Activated T-cell treated with anti-CD3 and anti-CD28 coated beads, Interleukin-2, amount 50 U/mL, for 4 hours (primary cell): Measurements from ENCODE around the gene KRT20. TPM values are rescaled to one million over a fixed set of nuclear protein-coding genes. Genes with fewer than 3 reads are reported as not detected.

ENCODE experiments used
- ATAC-seq, 2 donors: fragments of 200-7000 bp; cut with Tn5 transposase; one replicate each; pipeline ENCODE4 v1.10.0; 2021
- DNase-seq: peaks from one replicate; pipeline ENCODE4 v3.0.0-alpha.2; 2020
- H3K27me3 Mint-ChIP-seq: one replicate; pipeline ENCODE4 v1.8.0; 2021; ENCODE audit warnings: low read depth, mixed read lengths
- H3K36me3 Mint-ChIP-seq: one replicate; pipeline ENCODE4 v1.8.0; 2022; ENCODE audit warnings: mixed read lengths; ENCODE audit not compliant: insufficient read depth
- H3K4me1 Mint-ChIP-seq: one replicate; pipeline ENCODE4 v1.8.0; 2021; ENCODE audit warnings: low read depth, mixed read lengths
- H3K4me3 Mint-ChIP-seq: one replicate; pipeline ENCODE4 v1.8.0; 2021; ENCODE audit warnings: mild to moderate bottlenecking, moderate library complexity, mixed read lengths
- H3K9me3 Mint-ChIP-seq: one replicate; pipeline ENCODE4 v1.8.0; 2021; ENCODE audit warnings: mixed read lengths
- total RNA-seq, 3 donors: library from RNA; stranded (reverse); gene quantifications; one replicate each; pipeline ENCODE4 v1.2.1, GENCODE V29; 2021

KRT20 gene
- total RNA-seq, 3 donors from 2014 or later: 0.19 to 0.30 (median 0.21) TPM

DNA sequence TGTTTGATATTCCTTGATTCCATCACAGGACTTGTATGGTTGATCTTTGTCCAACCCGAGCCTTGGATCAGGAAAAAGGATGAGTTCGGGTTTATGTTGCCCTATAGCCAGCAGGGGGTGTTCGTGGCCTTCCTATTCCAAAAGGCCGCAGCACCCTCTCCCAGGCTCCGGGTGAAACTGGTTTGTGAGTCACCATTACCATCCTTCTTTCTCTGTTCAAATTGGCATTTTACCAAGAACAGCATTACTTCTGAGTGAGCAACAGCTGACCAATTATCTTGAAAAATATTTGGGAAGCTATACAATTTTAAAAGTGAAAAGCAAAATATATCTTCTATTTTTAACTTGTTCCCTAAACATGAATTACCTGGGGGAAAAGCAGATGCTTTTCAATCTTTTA lies 24.3 kb upstream of the KRT20 start:
- ATAC-seq: peak; percentile 87 to 90
- DNase-seq: peak; percentile 60
- Mint-ChIP-seq H3K4me3 (no peak overlapping the region), H3K9me3 (no peaks in the 10 kb centered on the region), H3K4me1 (no peaks in the 10 kb centered on the region), H3K36me3 (no peaks in the 10 kb centered on the region), H3K27me3 (peaks cover 48% of the 10 kb centered on the region)

DNA sequence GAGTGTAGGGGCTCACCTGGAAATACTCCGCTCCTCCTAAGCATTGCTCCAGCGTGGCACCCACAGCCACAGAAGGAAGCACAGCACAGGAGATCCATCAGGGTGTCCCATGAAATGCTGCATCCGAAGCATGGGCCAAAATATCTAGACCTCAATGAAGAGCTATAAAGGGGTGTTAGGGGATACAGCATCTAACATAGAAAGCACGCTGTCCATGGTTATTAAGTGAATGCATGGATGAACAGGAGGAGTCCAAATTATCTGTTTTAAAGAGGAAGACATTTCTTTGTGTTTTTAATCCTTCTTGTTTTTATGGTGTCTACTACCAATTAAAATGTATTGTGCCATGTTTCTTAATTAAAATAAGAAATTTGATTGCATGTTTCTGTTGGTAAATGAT lies 21.6 kb upstream of the KRT20 start:
- no peaks in the 10 kb centered on the region for H3K9me3 Mint-ChIP-seq
- no peaks in the 10 kb centered on the region for H3K36me3 Mint-ChIP-seq
- H3K27me3 Mint-ChIP-seq: peaks cover 44% of the 10 kb centered on the region
- H3K4me1 Mint-ChIP-seq: no peaks in the 10 kb centered on the region
- no peak for ATAC-seq
- H3K4me3 Mint-ChIP-seq: no peak overlapping the region
- no peak for DNase-seq

DNA sequence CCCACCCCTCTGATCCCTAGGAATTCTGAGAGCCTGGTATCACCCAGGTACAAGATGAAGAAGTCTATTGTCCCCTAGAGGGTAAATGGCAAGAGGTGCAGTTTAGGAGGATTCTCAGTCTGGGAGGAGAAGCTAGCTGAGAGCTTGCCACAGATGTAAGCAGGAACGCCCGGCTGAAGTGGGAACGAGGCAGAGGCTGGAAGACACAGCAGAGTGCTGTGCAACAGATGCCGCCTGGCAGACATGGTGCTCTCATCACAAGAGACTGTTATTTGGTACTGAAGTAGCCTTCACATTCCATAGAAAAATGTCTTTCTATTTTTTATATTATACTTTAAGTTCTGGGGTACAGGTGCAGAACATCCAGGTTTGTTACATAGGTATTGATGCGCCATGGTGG lies 20.3 kb upstream of the KRT20 start:
- Mint-ChIP-seq H3K9me3 (no peaks in the 10 kb centered on the region), H3K27me3 (peaks cover 48% of the 10 kb centered on the region), H3K4me3 (no peak overlapping the region), H3K36me3 (no peaks in the 10 kb centered on the region), H3K4me1 (no peaks in the 10 kb centered on the region)
- no peak for DNase-seq
- ATAC-seq: no peak

DNA sequence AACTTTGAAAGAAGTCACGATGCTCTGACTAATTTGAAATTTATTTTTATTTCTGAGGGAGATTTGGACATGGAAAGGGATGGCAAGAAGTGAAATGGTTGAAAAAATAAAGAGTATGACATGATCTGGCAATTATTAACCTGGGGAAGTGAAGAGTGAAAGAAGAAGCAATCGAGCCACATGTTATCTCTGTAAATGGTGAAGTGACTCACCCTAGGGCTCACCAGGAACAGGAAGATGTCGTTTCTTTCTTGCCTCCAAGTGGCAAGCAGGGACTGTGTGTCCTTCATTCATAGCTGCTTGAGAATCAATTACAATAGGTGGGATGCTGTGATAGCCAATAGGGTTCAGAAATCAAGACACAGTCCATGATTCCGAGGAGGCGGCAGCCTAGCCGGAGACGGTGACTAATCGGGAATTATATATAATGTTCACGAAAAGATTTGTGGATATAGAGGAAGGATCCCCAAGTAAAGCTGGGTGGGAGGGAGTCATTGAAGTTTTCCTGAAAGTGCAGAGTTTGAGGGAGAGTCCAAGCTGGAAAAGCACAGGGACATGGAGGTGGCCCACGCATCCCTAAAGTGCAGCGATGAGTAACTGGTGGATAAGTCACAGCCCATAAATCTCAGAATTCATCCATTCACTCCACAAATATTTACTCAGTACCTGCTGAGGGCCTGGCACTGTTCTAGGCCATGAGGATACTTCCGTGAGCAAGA lies 18.2 kb upstream of the KRT20 start:
- Mint-ChIP-seq H3K4me3 (no peak overlapping the region), H3K4me1 (no peaks in the 10 kb centered on the region), H3K9me3 (no peaks in the 10 kb centered on the region), H3K27me3 (peaks cover 43% of the 10 kb centered on the region), H3K36me3 (no peaks in the 10 kb centered on the region)
- ATAC-seq: peak in 1 of 2 donors; percentile 30
- DNase-seq: no peak

DNA sequence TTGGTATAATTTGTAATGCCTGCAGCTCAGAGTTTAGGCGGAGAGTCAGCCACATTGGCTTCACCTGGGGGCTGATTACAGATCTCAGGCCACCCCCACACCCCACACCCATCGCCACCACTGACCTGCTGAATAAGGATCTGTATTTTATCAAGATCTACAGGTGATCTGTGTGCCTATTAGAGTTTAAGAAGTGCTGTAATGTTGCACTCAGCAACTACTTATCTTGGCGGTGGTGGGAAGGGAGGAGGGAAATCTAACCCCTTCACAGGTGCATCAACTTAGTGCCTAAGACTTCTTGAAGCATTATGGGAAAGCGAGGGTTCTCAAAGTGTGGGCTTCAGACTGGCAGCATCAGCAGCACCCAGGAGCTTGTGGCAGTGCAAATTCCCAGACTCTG lies 17.5 kb upstream of the KRT20 start:
- H3K4me3 Mint-ChIP-seq: no peak overlapping the region
- H3K27me3 Mint-ChIP-seq: peaks cover 36% of the 10 kb centered on the region
- no peak for ATAC-seq
- no peaks in the 10 kb centered on the region for H3K36me3 Mint-ChIP-seq
- H3K9me3 Mint-ChIP-seq: no peaks in the 10 kb centered on the region
- no peak for DNase-seq
- H3K4me1 Mint-ChIP-seq: no peaks in the 10 kb centered on the region

DNA sequence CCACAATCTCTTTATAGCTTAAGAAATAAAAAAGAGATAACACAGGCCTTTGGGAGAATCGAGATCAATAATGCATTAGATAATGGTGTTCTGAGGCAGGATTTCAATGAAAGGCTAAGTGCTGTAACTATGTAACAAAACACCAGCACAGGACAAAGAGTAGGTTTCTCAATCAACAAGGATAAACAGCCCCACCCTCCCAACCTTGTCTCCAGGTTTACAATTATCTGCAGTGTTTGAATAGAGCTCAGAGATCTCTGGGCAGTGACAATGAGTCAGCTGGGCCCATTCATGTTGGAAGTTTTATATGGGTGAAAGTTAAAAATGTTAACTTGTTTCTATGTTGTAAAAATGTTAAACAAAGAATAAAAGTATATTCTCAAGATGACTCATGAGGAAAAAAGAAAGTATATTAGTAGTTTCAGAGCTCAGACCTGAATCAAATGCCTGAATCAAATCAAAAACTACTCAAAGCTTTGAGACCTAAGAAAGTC lies 17.0 kb upstream of the KRT20 start:
- Mint-ChIP-seq H3K27me3 (peaks cover 34% of the 10 kb centered on the region), H3K9me3 (no peaks in the 10 kb centered on the region), H3K36me3 (no peaks in the 10 kb centered on the region), H3K4me3 (no peak overlapping the region), H3K4me1 (no peaks in the 10 kb centered on the region)
- ATAC-seq (no peak), DNase-seq (no peak)

DNA sequence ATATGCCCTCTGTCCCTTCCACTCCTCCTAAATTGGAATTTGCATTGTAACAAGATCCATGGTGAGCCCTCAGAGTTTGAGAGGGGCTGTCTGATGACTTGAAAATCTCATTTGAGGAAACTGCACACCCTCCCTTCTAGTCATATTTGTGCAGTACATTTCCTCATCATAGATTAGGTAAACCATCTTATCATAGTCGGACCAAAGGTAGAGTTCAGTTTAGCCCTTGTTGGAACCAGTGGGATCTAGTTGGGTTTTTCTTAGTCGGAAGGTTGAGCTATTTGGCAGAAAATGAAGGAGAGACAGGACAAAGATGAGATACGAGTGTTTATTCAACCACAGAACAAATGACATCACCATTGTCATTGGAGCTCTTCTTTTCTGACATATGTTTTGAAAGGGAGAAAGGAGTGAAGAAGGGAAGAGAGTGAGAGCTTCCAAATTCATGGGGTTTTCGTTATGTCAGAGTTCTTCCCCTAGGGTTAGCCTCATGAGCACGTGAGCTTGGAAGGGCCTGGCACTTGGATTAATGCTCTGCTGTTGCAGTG lies 15.8 kb upstream of the KRT20 start:
- H3K4me3 Mint-ChIP-seq: no peak overlapping the region
- no peaks in the 10 kb centered on the region for H3K36me3 Mint-ChIP-seq
- H3K9me3 Mint-ChIP-seq: no peaks in the 10 kb centered on the region
- DNase-seq (no peak), ATAC-seq (no peak)
- H3K4me1 Mint-ChIP-seq: no peaks in the 10 kb centered on the region
- peaks cover 23% of the 10 kb centered on the region for H3K27me3 Mint-ChIP-seq

DNA sequence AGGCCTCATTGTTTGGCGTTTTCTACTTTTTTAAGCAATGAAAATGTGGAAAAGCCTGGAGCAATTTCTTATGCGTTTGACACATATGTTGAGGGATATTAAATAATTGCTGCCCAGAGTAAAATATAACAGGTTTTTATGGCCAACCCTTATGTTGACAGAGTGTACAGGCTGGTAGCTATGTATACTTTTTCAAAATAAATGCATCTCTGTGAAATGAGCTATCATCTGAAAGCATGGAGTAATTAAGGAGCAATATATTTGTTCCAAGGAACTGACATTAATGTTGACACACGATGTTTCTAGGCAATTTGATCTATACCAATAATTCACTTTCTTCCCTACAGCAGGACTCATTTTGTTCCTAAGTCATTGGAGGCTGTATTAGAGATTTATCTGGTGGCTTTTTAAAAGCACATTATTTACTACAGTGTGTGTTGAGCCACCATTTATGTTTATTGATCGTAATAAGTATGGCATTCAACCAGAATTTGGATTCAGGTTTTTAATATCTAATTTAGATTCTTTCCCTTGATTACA lies 11.9 kb upstream of the KRT20 start:
- no peak for ATAC-seq

DNA sequence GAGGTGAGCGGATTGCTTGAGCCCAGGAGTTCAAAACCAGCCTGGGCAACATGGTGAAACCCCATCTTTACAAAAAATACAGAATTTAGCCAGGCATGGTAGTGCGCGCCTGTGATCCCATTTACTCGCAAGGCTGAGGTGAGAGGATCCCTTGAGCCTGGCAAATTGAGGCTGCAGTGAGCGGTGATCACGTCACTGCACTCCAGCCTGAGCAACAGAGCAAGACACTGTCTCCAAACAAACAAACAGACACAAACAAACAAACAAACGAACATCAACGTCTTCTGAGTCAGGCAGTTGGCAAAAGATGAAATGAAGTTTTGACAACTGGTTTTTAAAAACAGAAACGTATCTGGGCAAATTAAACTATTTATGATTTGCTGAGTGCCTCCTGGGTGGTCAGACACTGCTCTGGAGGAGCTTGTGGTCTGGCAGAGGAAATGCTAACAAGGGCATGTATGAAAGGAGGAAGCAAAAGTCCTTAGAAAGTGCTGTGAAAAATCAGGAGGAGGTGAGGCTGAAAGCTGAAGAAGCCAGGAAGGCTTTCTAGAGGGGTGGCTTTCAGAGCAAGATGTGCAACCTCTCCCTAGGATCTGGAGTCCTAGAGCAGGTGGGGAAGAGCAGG lies 10.2 kb upstream of the KRT20 start:
- Mint-ChIP-seq H3K9me3 (no peaks in the 10 kb centered on the region), H3K4me1 (no peaks in the 10 kb centered on the region), H3K4me3 (no peak overlapping the region)

More for the DNA sequence above, 11.9 kb upstream of the KRT20 start:
- Mint-ChIP-seq H3K36me3 (no peaks in the 10 kb centered on the region), H3K4me3 (no peak overlapping the region), H3K9me3 (no peaks in the 10 kb centered on the region), H3K4me1 (no peaks in the 10 kb centered on the region), H3K27me3 (peaks cover 32% of the 10 kb centered on the region)
- no peak for DNase-seq

DNA sequence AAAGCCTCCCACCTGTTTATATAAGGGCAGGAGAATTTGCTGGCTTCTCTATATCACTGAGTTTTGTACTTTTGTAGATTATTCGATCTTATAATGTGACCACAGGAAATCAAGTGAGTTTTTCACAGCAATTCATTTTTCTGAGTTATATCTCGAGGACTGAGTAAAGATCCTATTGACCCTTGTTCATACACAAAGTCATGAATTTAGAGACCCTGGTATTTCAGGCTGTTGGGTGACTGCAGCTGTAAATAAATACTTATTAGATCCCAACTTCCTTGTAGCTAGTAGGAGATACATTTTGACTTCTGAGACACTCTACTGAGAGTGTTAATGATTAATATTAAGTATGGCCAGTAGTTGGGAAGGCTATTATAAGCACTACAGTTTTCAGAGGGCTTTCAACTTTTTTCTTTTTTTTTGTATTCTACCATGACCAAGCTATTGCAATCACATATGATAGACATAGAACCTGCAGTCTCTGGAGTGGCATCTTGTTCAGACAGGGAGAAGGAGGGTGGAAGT lies 3.2 kb upstream of the KRT20 start:
- no peaks in the 10 kb centered on the region for H3K4me1 Mint-ChIP-seq
- H3K27me3 Mint-ChIP-seq: peaks cover 42% of the 10 kb centered on the region
- no peaks in the 10 kb centered on the region for H3K36me3 Mint-ChIP-seq
- DNase-seq: no peak
- no peaks in the 10 kb centered on the region for H3K9me3 Mint-ChIP-seq
- no peak for ATAC-seq
- H3K4me3 Mint-ChIP-seq: no peak overlapping the region

More for the DNA sequence above, 10.2 kb upstream of the KRT20 start:
- Mint-ChIP-seq H3K36me3 (no peaks in the 10 kb centered on the region), H3K27me3 (peaks cover 29% of the 10 kb centered on the region)
- ATAC-seq: no peak
- DNase-seq: no peak

DNA sequence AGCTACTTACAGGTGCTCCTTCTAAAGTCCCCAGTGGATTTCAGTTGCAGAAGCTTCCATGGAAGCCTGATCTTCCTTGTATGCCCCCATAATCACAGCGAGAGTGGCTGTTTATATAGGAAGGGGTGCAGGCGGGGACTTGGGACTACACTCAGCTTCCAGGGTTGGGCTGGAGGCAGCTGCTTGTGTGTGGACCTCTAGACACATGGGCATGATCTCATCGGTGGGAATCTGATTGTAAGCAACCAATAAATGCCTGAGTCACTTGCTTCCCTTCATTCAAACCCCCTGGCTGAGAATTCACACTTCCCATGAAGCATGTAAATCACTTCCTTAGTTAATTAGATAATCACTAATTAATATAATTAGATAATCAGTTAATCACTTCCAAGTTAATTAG lies 1.0 kb upstream of the KRT20 start:
- no peaks in the 10 kb centered on the region for H3K4me1 Mint-ChIP-seq
- peaks cover 33% of the 10 kb centered on the region for H3K27me3 Mint-ChIP-seq
- H3K36me3 Mint-ChIP-seq: no peaks in the 10 kb centered on the region
- DNase-seq (no peak), ATAC-seq (no peak)
- no peaks in the 10 kb centered on the region for H3K9me3 Mint-ChIP-seq
- no peak overlapping the region for H3K4me3 Mint-ChIP-seq

DNA sequence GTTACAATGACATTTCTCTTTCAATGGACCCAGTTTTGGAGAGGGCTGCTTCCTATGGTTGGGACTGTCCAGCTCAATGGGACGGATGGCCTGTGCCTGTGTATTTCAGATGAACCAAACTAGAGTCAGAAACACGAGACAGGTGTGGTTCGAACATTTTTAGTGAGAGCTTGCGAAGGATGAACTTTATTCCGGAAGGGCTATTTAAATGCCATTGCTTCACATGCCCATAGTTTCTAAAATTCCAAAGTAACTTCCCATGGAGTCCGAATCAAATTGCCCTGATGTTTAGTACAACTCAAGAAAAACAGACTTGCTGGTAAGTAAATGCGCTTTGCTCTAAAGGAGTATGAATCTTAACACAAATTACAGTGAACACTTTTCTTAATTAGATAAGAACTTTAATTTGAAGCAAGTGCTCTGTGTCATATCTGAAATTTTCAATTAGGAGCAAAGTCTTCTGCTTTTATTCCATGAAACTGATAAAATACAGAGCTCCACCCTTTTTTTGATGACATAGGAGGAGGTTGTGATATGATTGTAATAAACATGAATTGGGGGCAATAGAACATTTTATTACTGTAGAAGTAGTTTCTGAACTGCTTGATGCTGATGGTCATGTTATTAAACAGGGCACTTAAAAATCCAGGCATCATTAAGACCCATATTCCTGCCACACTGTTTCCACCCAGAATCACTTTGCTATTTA lies 1.3 kb downstream of the KRT20 start:
- Mint-ChIP-seq H3K4me1 (no peaks in the 10 kb centered on the region), H3K36me3 (no peaks in the 10 kb centered on the region), H3K9me3 (no peaks in the 10 kb centered on the region), H3K4me3 (no peak overlapping the region), H3K27me3 (peaks cover 22% of the 10 kb centered on the region)
- DNase-seq (no peak), ATAC-seq (no peak)

DNA sequence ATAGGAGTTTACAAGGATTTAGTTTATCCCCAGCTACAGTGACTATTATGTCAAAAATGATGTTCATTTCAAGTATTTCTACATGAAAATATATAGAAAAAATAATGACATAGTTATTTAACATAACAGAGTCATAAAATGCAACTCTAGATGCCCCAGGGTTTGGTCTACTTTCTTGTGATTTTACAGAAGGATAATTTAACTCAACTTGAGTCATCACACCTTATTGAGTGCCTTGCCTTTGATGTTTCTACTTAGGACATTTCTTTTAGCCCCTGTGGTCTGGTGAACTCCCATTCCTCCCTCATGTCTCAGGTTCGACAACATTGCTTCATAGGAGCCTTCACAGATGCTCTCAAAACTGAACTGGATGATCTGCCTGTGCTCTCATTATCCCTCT lies 2.0 kb downstream of the KRT20 start:
- Mint-ChIP-seq H3K9me3 (no peaks in the 10 kb centered on the region), H3K4me3 (no peak overlapping the region), H3K4me1 (no peaks in the 10 kb centered on the region), H3K36me3 (no peaks in the 10 kb centered on the region), H3K27me3 (peaks cover 15% of the 10 kb centered on the region)
- ATAC-seq (no peak), DNase-seq (no peak)

DNA sequence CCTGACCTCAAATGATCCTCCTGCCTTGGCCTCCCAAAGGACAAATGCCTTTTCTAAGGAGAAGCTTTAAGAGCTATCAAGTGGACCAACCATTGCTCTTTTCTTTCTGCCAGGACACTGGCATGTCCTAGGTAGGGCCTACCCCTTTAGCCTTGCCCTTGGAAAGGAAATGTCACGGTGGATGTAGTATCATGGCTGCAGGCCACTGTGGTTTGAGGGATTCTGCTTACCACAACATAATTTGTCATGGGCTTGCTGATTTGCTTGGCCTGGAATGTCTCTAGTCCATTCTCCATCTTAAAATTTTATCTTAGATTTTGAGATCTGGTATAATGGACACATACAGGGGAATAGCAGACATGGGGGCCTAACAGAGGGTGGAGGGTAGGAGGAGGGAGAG lies 6.0 kb downstream of the KRT20 start:
- Mint-ChIP-seq H3K27me3 (peaks cover 6% of the 10 kb centered on the region), H3K36me3 (no peaks in the 10 kb centered on the region), H3K4me1 (no peaks in the 10 kb centered on the region), H3K4me3 (no peak overlapping the region), H3K9me3 (no peaks in the 10 kb centered on the region)
- DNase-seq (no peak), ATAC-seq (no peak)
